ENCODE data around the gene PKIB. TPM values are rescaled to one million over a fixed set of nuclear protein-coding genes. Genes with fewer than 3 reads are reported as not detected.
"Not testable (repeated sequence)": the region's sequence is repeated elsewhere in the genome, so short reads cannot be mapped to it uniquely, and the experiment has no call there.

The PKIB gene
- total RNA-seq, 1 donor from 2014 or later, result 1.9 TPM

DNA sequence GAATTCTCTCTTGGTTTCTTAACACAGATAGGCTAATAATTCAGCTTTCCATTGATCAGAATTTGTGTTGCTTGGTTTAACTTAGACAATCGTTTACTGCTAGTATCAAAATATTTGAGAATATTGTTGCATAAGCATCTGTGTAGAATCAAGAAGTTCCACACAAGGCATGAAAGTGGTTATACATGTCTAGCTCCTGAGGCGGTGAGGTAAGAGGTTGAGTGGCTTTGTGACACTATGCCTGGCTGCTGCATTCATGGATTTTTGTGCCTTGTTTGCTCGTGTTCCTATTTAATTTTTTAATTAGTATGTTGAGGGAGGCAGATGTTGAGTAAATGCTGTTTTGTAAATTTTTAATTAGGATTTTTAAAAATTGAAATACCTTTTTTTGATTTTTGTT, 10.2 kb downstream of the PKIB start:
- no peak for DNase-seq (ENCODE audit: extremely low read depth, low read depth, low spot score)

GRCh38 chr6:122620902-122621301, 10.7 kb downstream of the PKIB start:
- DNase-seq (ENCODE audit: extremely low read depth, low read depth, low spot score), result no peak

- DNase-seq (ENCODE audit: extremely low read depth, low read depth, low spot score), result no peak
These were observed 11.4 kb downstream of the PKIB start for GRCh38 chr6:122621638-122622037.

- no peak for DNase-seq (ENCODE audit: extremely low read depth, low read depth, low spot score)
These were observed 12.3 kb downstream of the PKIB start for GRCh38 chr6:122622479-122622878.

GRCh38 chr6:122623279-122623678, 13.1 kb downstream of the PKIB start:
- DNase-seq (ENCODE audit: extremely low read depth, low read depth, low spot score), result no peak

- DNase-seq (ENCODE audit: extremely low read depth, low read depth, low spot score), result no peak
These were observed 14.6 kb downstream of the PKIB start for GRCh38 chr6:122624853-122625252.

GRCh38 chr6:122628714-122629113, 18.5 kb downstream of the PKIB start:
- no peak for DNase-seq (ENCODE audit: extremely low read depth, low read depth, low spot score)

- DNase-seq (ENCODE audit: extremely low read depth, low read depth, low spot score), result no peak
These were observed 21.5 kb downstream of the PKIB start for GRCh38 chr6:122631571-122632249.

GRCh38 chr6:122640366-122640765, 30.2 kb downstream of the PKIB start:
- no peak for DNase-seq (ENCODE audit: extremely low read depth, low read depth, low spot score)

DNA sequence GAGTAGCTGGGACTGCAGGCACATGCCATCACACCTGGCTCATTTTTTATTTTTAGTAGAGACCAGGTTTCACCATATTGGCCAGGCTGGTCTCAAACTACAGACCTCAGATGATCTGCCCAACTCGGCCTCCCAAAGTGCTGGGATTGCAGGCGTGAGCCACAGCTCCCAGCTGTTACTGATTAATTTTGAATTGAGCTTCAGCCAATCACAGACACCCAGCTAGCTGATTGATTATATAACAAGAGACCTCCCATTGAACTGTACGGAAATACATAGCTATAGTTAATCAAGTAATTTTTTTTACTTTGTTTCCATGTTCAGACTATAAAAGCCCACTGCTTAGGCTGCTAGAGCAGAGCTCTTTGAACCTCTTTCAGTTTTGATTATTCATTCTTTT, 31.6 kb downstream of the PKIB start:
- DNase-seq (ENCODE audit: extremely low read depth, low read depth, low spot score), result no peak

- not testable (repeated sequence) for DNase-seq (ENCODE audit: extremely low read depth, low read depth, low spot score)
These were observed 32.4 kb downstream of the PKIB start for GRCh38 chr6:122642604-122643003.

GRCh38 chr6:122645256-122645655, 35.1 kb downstream of the PKIB start:
- no peak for DNase-seq (ENCODE audit: extremely low read depth, low read depth, low spot score)

GRCh38 chr6:122647765-122648164, 37.6 kb downstream of the PKIB start:
- DNase-seq (ENCODE audit: extremely low read depth, low read depth, low spot score), result no peak

DNA sequence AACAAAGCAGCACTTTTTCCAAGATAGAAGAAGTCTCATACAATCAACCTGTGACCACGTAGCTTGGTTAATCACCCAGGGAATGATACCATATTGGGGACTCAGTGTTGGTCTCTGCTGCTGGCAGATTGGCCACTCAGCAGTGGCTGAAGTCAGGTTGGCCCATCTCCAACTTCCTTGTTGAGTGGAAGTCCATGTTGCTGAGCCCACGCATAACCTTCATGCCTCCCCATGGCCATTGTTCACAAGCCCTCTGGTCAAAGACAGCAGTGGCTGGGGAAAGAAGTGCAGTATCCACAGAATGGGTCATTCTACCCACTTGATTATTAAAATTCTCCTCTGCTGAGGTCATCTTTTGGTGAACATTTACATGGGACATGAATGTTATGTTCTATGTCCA, 38.5 kb downstream of the PKIB start:
- no peak for DNase-seq (ENCODE audit: extremely low read depth, low read depth, low spot score)

GRCh38 chr6:122649701-122650100, 39.5 kb downstream of the PKIB start:
- DNase-seq (ENCODE audit: extremely low read depth, low read depth, low spot score), result no peak

DNA sequence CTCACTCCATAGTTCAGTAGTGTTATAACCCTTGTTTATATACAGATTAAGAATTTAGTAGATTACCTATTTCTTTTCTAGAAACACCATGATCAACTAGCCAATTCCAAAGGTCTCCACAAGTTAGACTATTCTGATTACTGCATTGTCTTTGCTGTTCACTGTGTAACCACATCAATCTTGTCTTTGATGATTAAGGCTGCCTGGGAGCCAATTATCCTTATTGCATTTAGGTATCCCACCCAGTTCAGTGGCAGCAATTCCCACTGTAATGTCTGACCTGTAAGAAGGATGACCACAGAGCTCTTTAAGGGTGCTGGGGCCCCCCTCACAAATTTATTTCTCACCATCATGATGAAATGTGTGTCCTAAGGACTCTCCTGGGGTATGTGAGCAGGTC, 40.2 kb downstream of the PKIB start:
- no peak for DNase-seq (ENCODE audit: extremely low read depth, low read depth, low spot score)

GRCh38 chr6:122651031-122651430, 40.8 kb downstream of the PKIB start:
- no peak for DNase-seq (ENCODE audit: extremely low read depth, low read depth, low spot score)

GRCh38 chr6:122651604-122652003, 41.4 kb downstream of the PKIB start:
- DNase-seq (ENCODE audit: extremely low read depth, low read depth, low spot score), result no peak

DNA sequence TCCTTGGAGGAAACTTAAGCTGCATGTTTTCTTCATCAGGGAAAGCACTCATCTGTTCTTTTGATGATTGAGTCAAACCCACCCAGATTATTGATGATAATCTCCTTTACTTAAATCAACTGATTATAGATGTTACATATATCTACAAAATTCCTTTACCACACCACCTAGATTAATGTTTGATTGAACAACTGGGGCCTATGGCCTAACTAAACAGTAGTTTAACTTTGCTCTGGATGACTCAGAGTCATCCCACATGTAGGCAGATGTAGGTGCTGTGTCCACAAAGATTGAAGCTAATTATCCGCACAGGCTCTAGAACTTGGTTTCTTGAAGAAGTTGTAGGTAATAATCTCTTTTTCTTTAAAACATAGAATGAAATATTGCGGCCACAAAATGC, 42.2 kb downstream of the PKIB start:
- no peak for DNase-seq (ENCODE audit: extremely low read depth, low read depth, low spot score)

DNA sequence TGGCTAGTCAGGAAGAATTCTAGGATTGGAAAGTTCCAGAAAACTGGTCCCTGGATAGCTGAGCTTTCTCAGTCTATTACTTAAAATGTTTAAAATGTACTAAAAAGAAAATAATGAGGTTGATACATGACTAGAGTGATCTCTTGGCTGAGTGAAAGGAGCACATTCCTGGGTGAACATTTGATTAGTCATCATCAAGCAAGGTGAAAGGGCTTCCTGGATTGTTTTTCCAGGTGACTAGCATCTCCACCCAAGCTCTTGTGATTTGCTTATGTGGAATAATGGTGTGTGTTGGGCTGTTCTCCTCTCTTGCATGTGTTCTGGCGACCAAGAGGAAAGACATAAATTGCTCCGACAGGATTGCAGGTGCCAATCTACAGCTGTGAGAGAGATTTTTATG, 42.9 kb downstream of the PKIB start:
- DNase-seq (ENCODE audit: extremely low read depth, low read depth, low spot score), result no peak

DNA sequence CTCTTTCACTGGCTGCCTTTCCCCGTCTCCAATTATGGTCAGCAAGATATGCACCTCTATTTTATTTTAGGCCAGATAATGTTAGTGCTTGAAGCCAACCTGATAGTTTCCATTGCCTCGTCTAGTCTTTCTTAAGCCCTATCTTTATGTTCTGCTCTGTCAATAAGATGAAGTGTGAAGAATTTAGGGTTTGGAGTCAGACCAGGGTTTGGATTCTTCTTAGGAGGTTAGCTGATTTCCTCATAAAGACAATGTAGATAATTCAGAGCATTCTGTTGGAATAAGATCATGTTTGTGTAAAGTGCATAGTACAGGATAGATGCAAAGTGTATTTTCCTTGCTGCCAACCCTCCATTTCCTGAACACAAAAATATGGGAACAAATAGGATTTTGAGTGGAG, 43.8 kb downstream of the PKIB start:
- no peak for DNase-seq (ENCODE audit: extremely low read depth, low read depth, low spot score)

- DNase-seq (ENCODE audit: extremely low read depth, low read depth, low spot score), result no peak
These were observed 47.4 kb downstream of the PKIB start for GRCh38 chr6:122657601-122658000.

- DNase-seq (ENCODE audit: extremely low read depth, low read depth, low spot score), result no peak
These were observed 50.1 kb downstream of the PKIB start for GRCh38 chr6:122660296-122660695.

Data from glomerular endothelial cell (primary cell).